Ishikawa (cell line): ENCODE data around the gene LRRC56.

Experiments used
- CEBPB ChIP-seq: IDR thresholded peaks from 2 replicates; pipeline ENCODE4 v1.6.1; 2012
- CREB1 ChIP-seq: IDR thresholded peaks from 2 replicates; pipeline ENCODE4 v1.6.1; 2012; ENCODE audit warnings: low read depth
- EGR1 ChIP-seq: IDR thresholded peaks from 2 replicates; pipeline ENCODE4 v1.6.1; 2012
- EP300 ChIP-seq: IDR thresholded peaks from 2 replicates; pipeline ENCODE4 v1.6.1; 2012; ENCODE audit warnings: borderline replicate concordance
- FOXM1 ChIP-seq: IDR thresholded peaks from 2 replicates; pipeline ENCODE4 v1.6.1; 2012; ENCODE audit warnings: low read depth, borderline replicate concordance
- NFIC ChIP-seq: IDR thresholded peaks from 2 replicates; pipeline ENCODE4 v1.6.1; 2012
- RAD21 ChIP-seq: IDR thresholded peaks from 2 replicates; pipeline ENCODE4 v1.6.1; 2012; ENCODE audit warnings: low read depth
- REST ChIP-seq: IDR thresholded peaks from 2 replicates; pipeline ENCODE4 v1.6.1; 2012; ENCODE audit warnings: low read depth, mild to moderate bottlenecking
- TAF1 ChIP-seq: IDR thresholded peaks from 2 replicates; pipeline ENCODE4 v1.6.1; 2012; ENCODE audit warnings: low read depth, mild to moderate bottlenecking
- TCF12 ChIP-seq: IDR thresholded peaks from 2 replicates; pipeline ENCODE4 v1.6.1; 2012; ENCODE audit warnings: low read depth
- TEAD4 ChIP-seq: IDR thresholded peaks from 2 replicates; pipeline ENCODE4 v1.6.1; 2012
- USF1 ChIP-seq: IDR thresholded peaks from 2 replicates; pipeline ENCODE4 v1.6.1; 2012
- YY1 ChIP-seq: IDR thresholded peaks from 2 replicates; pipeline ENCODE4 v1.6.1; 2012; ENCODE audit warnings: low read depth
- ZBTB7A ChIP-seq: IDR thresholded peaks from 2 replicates; pipeline ENCODE4 v1.6.1; 2012; ENCODE audit warnings: low read depth
- TF ChIP-seq, protein P1 (sequence below): IDR thresholded peaks from 2 replicates; pipeline ENCODE4 v1.6.1; 2012

LRRC56 gene

GRCh38 chr11:498297-499181, 38.8 kb upstream of the LRRC56 start:
- no peak for TF ChIP-seq CREB1
- TF ChIP-seq REST, result no peak
- no peak for TF ChIP-seq YY1
- TF ChIP-seq, protein P1, sequence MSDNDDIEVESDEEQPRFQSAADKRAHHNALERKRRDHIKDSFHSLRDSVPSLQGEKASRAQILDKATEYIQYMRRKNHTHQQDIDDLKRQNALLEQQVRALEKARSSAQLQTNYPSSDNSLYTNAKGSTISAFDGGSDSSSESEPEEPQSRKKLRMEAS, result no peak
- TF ChIP-seq TAF1, result no peak
- TF ChIP-seq TCF12, result no peak
- TF ChIP-seq ZBTB7A, result no peak
- TF ChIP-seq EP300, result no peak
- no peak for TF ChIP-seq NFIC
- no peak for TF ChIP-seq USF1

DNA sequence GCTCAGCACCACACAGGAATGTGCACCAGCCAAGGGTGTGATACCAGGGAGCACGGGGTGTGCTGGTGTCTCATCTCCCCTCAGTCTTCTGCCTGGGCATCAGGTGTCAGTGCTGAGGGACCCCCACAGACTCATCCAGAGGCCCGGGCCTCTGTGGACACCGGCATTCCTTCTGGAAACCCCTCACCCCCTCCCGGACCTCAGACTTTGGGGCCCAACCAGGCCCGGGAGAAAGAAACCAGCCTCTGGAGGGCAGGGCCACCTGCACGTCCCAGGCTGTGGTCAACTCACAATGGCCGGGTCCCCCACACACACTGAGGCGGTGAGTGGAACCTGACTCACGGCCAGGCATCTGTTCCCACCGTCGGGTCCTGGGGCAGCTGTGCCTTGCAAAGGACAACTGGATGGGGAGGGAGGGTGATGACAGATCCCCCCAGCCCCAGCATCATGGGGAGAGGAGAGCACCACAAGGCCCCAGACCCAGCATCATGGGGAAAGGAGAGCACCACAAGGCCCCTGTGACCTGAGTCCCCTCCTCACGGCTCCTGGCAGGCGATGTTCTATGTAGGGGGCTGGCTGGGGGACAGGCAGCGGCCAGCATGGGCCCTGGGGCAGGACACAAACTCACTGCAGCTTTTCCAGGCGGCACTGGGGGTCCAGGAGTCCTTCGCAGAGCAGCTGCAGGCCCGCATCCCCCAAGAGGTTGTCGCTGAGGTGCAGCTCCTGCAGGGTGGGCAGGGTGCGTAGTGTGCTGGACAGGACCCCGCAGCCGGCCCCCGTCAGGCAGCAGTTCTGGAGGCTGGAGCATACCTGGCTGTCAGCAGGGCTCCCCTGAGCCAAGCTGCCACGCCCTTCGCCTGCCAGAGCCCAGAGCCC, 37.9 kb upstream of the LRRC56 start:
- no peak for TF ChIP-seq EGR1
- TF ChIP-seq TCF12, result no peak
- no peak for TF ChIP-seq ZBTB7A
- no peak for TF ChIP-seq YY1
- TF ChIP-seq, protein P1, result no peak
- no peak for TF ChIP-seq FOXM1
- no peak for TF ChIP-seq USF1
- TF ChIP-seq CEBPB, result no peak
- no peak for TF ChIP-seq REST

- TF ChIP-seq TAF1 (no peak), FOXM1 (no peak), NFIC (no peak), CREB1 (no peak), TEAD4 (no peak), EP300 (no peak), RAD21 (no peak), YY1 (no peak), CEBPB (no peak), USF1 (no peak), EGR1 (no peak), TCF12 (no peak), REST (no peak), ZBTB7A (no peak)
- TF ChIP-seq, protein P1, result no peak
Observed at GRCh38 chr11:501001-501682, 36.2 kb upstream of the LRRC56 start.
